NCI-H187 treated with DMSO at 0.1 percent for 48 hours (cell line): ENCODE results near the gene PARM1.

Experiments
- DNase-seq: peaks from one replicate; lab custom pipeline; 2025; lab: John Stamatoyannopoulos, UW

The PARM1 gene

GRCh38 chr4:74942251-74942917, 9.5 kb downstream of the PARM1 start:
- DNase-seq, result no peak

- no peak for DNase-seq
Measured at GRCh38 chr4:74942918-74943253, 10.0 kb downstream of the PARM1 start.

GRCh38 chr4:74944354-74944793, 11.5 kb downstream of the PARM1 start:
- DNase-seq, result no peak

GRCh38 chr4:74946196-74946595, 13.3 kb downstream of the PARM1 start:
- no peak for DNase-seq

DNA sequence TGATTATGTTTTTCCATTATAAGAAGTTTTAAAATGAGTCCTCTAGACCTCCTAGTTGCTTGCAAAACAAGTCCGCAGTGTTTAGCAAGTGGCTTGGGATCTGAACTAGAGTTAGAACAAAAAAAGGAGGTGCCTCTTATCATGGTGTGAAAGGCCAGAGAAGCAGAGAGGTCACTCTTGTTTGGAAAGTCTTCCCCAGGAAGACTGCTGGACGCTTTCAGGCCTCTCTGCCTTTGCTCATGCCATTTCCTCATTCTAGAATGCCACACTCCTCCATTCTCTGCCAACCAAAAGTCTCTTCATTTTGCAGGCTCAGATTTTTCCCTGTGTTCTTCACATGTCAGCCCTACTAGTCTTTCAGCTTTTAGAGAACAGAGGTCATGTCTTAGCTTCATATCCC, 14.9 kb downstream of the PARM1 start:
- no peak for DNase-seq

DNA sequence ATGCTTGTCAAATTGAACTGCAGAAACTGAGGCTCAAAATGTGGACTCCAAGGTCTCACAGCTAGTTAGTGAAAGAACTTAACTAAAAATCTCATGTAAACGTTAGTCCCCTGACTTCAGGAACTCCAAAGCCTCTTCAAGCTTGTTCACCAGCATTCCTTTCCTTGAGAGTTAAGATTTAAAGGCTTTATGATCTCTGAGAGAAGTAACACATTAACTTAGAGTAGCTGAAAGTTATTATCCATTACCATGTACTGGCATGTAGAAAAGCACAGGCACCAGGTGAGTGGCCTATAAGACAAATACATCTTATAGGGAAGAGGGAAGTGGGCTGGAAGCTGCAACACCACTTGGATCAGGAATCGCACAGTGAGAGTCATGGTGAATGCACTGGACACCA, 15.3 kb downstream of the PARM1 start:
- no peak for DNase-seq

DNA sequence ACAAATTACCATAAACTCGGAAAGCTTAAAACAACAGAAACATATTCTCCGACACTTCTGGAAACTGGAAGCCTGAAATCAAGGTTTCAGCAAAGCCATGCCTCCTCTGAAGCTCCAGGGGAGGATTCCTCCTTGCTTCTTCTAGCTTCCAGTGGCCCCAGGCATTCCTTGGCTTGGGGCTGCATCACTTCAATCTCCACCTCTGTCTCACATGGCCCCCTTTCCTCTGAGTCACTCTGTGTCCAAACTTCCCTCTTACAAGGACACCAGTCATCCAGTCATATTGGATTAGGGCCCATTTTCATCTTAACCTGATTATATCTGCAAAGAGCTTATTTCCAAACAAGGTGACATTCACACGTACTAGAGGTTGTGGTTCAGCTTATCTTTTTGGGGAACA, 17.3 kb downstream of the PARM1 start:
- DNase-seq, result no peak

DNA sequence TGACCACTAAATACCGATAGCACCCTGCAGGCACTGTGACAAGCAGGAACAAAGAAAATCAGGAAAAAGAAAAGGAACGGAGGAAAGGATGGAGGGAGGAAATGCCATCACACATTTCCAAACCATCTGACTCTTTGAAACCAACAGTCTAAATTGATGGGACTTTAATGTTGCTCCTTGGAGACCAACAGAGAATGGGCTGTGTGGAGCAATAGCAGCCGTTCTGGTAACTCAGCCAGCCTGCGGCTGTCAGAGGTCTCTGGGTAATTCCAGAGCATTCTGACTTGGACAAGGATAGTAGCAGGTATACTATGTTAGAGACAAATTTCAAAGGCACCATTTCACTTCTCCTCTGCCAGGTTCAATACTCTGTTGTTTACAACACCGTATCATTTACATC, 18.0 kb downstream of the PARM1 start:
- no peak for DNase-seq

DNA sequence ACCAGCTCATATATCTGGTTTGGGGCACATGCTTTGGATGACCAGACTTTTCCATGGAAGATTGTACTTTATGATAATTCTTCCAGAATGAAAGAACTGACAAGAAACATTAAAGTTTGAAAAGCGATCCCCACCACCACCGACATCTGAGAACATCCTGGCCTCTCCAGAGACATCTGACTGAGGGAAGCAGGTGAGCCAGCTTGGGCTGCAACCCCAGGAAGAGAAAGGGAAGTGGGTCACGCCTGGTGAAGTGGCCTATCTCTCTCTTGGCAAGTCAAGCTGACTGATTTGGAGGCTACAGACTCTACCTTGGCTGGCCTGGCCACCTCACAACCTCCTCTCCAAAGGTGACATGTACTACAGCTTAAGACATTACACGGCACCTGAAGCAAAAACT, 20.7 kb downstream of the PARM1 start:
- no peak for DNase-seq

DNA sequence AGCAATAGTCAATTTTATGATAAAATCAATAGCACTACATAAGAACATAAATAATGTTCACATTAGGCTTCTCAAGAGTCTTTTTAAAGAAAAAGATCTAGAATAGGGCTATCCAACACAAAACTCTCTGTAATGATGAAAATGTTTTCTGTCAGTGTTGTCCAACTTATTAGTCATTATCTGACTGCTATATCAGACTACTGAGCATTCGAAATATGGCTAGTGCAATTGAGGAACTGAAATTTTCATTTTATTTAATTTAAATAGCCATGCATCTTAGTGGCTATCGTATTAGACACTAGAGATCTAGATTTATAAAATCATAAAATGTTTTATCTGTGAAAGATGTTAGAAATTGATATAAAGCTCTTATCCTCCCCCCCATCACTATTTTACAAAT, 26.0 kb downstream of the PARM1 start:
- DNase-seq, result no peak

GRCh38 chr4:74961230-74961629, 28.3 kb downstream of the PARM1 start:
- no peak for DNase-seq

DNA sequence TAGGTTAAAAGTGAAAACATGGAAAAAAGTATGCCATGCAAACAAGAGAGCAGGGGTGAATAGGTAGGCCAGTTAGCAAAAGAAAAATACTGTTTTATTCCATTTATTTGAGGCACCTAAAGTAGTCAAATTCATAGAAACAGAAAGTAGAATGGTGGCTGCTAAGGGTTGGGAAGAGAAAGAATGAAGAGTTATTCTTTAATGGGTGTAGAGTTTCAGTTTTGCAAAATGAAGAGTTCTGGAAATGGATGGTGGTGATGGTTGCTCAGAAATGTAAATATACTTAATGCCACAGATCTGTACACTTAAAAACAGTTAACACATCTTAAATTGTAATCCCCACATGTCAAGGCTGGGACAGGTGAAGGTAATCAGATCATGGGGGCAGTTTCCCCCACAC, 29.7 kb downstream of the PARM1 start:
- DNase-seq, result peak; percentile 79

- no peak for DNase-seq
Measured at GRCh38 chr4:74964311-74964710, 31.4 kb downstream of the PARM1 start.

DNA sequence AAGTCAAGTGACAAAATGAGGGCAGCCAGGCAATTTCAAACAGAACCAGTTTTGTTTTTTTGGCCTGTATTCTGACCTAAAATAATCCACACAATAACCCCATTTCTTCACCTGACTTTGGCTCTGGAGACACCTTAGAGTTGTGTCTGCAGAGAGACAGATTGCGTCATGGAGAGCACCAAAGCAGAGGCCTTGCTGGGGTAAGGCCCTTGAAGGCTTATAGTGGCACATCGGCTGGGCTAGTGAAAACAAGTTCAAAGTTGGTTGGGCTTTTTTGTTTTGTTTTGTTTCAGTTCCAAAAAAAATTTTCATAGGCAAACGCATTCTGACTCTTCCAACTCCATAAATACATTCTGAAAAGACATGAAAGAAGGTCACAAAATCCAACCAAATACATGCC, 34.4 kb downstream of the PARM1 start:
- DNase-seq, result no peak

GRCh38 chr4:74968456-74969164, 35.7 kb downstream of the PARM1 start:
- DNase-seq, result no peak

GRCh38 chr4:74969507-74970474, 36.9 kb downstream of the PARM1 start:
- DNase-seq, result no peak

- no peak for DNase-seq
Measured at GRCh38 chr4:74970577-74970976, 37.7 kb downstream of the PARM1 start.

GRCh38 chr4:74971862-74972261, 38.9 kb downstream of the PARM1 start:
- no peak for DNase-seq

GRCh38 chr4:74975082-74975481, 42.2 kb downstream of the PARM1 start:
- DNase-seq, result no peak

- no peak for DNase-seq
Measured at GRCh38 chr4:74975848-74976824, 43.2 kb downstream of the PARM1 start.

GRCh38 chr4:74982546-74983252, 49.8 kb downstream of the PARM1 start:
- DNase-seq, result no peak
